ENCODE results near the gene BMP3.
"Not testable (repeated sequence)": the region's sequence is repeated elsewhere in the genome, so short reads cannot be mapped to it uniquely, and the experiment has no call there.

BMP3 gene, protein sequence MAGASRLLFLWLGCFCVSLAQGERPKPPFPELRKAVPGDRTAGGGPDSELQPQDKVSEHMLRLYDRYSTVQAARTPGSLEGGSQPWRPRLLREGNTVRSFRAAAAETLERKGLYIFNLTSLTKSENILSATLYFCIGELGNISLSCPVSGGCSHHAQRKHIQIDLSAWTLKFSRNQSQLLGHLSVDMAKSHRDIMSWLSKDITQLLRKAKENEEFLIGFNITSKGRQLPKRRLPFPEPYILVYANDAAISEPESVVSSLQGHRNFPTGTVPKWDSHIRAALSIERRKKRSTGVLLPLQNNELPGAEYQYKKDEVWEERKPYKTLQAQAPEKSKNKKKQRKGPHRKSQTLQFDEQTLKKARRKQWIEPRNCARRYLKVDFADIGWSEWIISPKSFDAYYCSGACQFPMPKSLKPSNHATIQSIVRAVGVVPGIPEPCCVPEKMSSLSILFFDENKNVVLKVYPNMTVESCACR

DNA sequence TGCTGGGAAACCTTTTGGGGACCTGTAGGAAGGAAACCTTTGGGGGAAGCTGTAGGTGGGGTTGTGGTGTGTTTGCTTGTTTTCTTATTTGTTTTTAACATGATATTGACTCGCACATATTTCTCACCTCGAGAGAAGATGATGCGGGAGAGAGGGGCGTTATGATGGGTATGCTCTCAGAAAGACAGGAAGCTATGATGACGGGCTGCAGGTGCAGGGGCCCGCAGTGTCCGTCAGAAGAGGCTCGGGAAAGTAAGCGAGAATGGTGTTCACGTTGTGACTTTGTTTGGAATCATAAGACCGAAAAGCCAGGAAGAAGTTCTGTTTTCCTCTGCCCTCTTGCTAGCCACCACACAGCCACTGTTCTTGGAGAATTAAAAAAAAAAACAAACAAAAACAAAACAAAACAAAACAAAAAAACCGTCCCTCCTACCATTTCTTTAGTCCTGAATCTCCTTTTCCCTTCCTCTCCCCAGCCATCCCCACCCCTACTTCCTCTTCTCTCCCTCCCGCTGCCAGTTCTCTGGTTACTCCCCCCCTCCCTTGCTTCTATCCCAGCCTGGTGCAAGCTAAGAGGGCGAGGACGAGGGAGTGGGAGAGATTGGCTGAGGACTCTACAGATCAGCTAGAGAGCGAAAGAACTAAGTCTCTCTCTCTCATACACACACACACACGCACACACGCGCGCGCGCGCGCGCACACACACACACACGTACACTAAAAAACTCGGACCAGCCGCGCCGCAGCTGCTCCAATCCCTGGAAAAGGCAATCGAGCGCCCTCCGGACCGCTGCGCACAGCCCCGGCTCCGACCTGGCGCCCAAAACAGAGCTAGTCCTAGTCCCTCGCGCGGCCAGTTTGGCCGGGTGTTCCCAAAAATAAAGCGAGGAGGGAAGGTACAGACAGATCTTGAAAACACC, at the start of gene BMP3:
Gene BMP3, plus strand, starts transcription at position 648 of the 920 bp plus-strand sequence. CDS start 577 bp downstream, outside the sequence.
- DNase-seq (ENCODE audit: low read depth), result peak; percentile 7

DNA sequence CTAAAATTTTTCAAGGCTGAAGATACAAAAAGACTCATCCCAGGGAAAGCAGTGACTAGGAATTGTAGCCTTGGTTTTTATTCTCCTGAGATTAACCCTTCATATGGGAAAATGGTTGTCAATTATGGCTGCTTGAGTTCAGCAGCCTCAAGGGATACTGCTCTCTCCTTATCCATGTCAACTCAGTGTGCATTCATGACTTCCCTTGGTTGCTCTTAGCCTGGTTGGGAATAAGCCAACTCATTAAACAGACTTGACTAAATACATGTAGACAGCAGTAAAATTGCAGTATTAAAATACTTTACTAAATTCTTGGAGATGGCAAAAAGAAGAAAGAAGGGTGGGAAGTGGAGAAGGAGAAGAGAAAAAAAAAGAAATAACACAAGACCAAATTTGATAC, 44.5 kb upstream of the BMP3 start:
- DNase-seq (ENCODE audit: low read depth), result no peak

DNA sequence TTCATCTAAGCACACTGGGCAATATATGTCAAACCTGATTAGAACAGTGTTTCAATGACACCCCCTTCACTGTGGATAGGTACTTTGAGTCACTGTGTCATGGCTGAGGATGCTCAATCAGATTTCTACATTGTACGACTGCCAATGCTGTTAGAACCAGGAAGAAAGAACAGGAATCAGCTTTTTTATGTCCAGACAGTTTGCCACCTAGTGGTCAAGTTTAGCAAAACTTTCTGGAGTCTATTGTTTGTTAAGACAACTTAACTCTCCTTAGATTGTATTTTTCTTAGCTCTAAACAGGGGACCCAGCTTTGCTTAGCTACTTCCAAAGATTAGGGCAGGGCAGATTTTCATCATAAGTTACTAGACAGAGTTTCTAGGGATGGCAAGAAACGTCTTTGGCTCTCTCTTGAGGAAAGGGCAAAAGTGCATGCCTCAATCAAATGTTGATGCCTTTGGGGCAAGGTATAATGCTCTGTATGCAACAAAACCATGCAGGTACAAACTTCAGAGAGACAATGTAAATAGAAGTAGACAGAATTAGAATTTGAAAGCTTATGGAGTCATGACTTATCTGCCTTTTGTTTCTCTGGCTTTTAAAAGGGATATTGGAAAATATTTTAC, 40.5 kb upstream of the BMP3 start:
- DNase-seq (ENCODE audit: low read depth), result peak; percentile 62

DNA sequence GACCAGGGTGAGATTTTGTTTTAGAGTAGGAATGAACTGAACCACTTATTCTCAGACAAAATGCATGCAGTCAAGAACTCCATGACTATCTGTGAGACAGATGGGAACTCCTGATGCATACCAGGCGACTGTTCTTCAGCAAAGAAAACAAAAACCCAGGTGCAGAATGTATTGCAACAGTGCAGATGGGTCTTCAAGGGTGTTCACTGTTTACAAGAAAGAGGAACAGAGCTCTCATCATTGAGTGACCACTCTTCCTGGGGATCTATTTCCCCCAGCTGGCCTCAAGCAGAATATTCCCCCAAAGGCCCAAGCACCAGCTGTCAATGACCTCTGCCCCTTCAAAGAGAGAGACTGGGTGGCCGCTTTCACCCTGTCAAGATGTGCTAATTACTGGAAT, 39.7 kb upstream of the BMP3 start:
- DNase-seq (ENCODE audit: low read depth), result no peak

DNA sequence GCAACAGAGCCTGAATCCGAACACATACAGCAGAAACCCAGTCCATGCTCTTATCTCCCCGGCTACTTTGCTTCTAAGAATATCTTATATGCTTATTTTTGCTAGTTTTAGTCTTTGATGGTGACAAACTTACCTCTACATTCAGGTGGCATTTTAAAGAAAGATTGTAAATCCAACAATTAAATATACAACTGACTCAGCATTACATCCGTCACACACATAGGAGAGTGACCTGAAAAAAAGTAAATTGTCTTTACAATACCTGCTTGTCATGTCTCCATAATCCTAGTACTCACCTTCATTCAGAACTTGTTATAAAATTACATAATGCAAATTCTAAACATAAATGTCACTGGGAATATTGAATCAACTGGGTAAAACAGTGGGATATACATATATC, 30.6 kb upstream of the BMP3 start:
- no peak for DNase-seq (ENCODE audit: low read depth)

DNA sequence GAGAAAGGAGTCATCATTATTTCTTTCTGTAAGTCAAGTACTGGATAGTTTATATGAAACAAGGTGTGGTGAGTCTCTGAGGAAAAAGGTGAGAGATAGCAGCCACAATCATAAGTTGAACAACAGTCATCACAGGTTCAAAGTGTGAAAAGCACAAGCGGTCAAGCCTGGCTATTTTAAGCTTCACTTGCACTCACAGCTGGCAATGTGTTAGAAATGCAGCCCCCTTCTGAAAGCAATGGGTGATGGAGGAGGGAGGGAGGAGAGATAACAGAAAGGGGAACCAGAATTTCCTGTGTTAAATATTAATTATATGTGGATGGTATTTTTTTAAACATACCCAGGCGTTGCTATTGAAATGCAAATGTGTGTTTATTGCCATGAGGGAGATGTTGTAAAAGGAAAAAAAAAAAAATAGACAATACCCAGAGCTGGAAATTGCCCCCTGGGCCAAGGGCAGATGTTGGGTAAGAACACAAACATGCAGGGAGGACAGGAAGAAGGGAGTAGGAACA, 26.9 kb upstream of the BMP3 start:
- DNase-seq (ENCODE audit: low read depth), result no peak

DNA sequence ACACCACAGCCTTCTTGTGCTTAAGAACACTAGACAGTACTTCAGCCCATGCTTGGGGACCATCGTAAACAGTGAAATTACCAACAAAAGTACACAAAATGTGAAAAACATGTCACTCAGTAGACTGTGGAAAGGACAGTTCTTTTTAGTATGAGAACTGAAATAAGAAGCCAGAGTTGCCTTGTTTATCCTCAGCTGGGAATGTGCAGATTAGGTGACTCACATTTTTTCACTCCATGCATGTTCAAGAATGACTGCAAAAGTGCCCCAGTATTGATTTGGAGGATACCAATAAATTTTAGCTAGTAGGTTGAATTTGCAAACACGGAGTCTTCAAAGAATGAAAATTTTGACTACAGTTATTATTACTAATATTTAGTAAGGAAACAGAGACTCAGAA, 23.1 kb upstream of the BMP3 start:
- no peak for DNase-seq (ENCODE audit: low read depth)

DNA sequence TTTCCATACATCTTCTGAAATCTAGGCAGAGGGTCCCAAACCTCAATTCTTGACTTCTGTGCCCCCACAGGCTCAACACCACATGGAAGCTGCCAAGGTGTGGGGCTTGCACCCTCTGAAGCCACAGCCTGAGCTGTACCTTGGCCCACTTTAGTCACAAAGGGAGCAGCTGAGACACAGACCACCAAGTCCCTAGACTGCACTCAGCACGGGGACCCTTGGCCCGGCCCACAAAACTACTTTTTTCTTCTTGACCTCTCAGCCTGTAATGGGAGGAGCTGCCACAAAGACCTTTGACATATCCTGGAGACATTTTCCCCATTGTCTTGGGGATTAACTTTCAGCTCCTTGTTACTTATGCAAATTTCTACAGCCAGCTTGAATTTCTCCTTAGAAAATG, 13.9 kb upstream of the BMP3 start:
- not testable (repeated sequence) for DNase-seq (ENCODE audit: low read depth)

DNA sequence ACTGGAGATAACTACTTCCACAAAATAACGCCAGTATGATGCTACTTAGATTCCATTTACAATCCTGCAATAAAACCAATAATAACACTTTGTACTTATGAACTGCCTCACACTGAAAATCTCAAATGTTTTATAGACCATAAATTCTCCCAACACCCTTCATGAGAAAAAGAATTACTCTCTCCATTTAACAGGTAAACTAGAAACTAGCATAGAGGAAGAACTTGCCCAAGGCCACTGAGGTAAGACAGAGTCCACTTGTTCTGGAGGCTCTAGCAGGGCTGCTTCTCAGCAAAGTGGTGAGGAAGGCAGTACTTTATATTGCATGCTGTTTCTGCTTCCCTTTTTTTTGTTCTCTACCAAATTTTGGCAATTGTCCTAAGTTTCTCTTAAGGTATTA, 11.5 kb upstream of the BMP3 start:
- DNase-seq (ENCODE audit: low read depth), result no peak

DNA sequence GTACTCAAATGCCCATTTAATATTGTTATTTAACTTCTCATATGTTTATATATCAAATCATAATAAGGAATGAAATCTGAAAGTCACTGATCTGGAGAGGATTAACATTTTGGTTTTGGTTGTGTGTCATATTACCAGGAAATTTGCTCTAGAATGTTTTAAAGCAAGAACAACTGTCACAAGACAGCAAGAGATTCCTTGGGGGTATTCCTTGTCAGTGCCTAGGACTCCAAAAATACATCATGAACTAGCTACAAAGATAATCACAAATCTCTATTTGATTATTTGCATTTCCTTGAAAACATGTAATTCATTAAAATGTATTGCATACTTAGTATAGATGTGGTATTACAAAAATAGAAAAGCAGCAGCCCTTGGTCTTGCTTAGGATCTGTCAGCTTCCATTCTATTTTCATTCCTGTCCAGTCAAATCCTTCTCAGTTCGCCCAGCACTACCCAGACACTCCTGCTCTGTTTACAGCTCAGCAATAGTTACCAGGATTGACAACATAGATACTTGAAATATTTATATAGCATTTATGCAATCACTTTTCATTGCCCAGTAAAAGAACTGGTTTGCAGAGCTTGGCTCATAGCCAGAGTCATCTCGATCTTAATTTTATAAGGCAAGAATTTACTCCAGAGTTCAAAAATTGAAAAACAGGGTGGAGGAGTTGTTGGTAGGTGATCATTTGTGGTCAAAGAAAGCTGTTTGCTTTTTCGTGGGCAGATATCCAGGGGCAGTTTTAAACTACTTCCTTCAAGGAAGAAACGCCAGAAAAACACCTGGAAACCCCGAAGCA, 9.2 kb upstream of the BMP3 start:
- no peak for DNase-seq (ENCODE audit: low read depth)

DNA sequence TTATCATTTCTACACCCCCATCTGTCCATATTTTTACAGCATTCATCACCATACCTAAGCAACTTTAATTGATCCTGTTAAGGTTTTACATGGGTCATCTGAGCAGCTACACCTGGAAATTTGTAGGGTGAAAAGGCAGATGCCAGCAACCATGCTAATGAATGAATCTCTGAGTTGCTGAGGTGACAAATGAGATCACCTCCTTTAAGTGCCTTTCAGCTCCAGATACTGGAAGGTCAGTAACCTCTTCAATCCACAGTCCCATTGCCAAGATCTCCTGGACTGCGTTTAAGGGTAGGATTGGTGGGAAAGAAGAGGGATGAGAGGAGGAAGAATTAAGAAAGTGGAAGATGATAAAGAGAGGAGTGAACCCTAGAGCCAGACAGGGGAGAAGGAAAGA, 8.5 kb upstream of the BMP3 start:
- DNase-seq (ENCODE audit: low read depth), result no peak

DNA sequence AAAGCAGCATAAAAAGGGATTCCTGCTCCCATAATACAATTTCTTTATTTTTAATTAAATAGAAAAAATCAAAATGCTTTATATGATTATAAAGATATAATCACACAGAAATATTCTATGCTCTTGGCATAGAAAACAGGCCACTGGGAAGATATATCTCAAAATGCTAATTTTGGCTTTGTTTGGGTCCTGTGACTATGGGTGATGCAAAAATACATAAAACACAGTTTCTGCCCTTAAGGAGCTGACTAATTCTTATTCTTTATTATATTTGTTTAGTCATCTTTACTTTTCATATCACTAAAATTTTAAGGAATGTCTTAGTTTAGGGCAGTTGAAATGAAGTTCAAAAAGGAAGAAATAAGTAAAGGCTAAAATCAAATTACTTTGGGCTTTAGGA, 7.0 kb upstream of the BMP3 start:
- DNase-seq (ENCODE audit: low read depth), result no peak

DNA sequence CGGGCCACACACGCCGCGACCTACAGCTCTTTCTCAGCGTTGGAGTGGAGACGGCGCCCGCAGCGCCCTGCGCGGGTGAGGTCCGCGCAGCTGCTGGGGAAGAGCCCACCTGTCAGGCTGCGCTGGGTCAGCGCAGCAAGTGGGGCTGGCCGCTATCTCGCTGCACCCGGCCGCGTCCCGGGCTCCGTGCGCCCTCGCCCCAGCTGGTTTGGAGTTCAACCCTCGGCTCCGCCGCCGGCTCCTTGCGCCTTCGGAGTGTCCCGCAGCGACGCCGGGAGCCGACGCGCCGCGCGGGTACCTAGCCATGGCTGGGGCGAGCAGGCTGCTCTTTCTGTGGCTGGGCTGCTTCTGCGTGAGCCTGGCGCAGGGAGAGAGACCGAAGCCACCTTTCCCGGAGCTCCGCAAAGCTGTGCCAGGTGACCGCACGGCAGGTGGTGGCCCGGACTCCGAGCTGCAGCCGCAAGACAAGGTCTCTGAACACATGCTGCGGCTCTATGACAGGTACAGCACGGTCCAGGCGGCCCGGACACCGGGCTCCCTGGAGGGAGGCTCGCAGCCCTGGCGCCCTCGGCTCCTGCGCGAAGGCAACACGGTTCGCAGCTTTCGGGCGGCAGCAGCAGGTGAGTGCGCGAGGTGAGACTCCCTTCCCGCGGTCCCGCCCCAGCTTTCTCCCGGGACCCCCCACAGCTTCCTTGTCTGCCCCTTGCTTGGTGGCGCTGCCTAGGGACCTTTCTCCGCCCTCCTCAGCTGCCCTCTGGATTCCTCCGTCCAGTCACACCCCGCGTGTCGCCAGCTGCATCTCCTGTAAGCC, 678 bp downstream of the BMP3 start:
- DNase-seq (ENCODE audit: low read depth), result no peak

DNA sequence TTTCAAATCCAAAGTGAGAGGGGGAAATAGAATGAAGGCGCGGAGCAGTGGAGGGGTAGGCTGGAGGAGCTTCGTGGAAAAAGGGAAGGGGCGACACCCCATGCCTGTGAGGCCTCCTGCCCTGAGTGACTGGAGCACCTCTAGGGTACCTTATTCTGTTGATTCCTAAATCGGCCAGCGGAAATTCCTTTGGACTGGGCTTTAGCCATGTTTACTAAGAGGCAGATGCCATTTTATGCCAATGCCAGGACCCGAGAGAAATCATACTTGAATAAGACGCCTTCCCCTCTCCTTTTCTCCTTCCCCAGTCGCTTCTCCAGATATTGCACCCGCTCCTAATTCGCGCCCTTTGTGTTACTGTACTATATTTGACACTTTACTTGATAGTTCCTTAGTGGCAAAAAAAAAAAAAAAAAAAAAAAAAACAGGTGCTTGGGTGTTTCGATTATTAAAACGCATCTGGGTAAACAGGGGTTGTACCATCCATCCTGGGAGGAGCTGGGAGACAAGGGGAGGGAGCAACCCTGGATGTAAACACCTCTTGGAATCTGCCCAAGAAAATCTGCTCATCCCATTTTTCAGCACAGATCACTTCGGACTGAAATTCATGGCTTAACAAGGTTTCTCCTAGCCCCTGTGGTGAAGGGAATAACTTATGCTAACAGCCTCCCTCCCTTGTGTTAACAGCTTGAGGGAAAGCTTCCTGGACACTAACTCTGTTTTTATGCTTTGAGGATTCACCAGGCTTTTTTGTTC, 1.5 kb downstream of the BMP3 start:
- DNase-seq (ENCODE audit: low read depth), result no peak

DNA sequence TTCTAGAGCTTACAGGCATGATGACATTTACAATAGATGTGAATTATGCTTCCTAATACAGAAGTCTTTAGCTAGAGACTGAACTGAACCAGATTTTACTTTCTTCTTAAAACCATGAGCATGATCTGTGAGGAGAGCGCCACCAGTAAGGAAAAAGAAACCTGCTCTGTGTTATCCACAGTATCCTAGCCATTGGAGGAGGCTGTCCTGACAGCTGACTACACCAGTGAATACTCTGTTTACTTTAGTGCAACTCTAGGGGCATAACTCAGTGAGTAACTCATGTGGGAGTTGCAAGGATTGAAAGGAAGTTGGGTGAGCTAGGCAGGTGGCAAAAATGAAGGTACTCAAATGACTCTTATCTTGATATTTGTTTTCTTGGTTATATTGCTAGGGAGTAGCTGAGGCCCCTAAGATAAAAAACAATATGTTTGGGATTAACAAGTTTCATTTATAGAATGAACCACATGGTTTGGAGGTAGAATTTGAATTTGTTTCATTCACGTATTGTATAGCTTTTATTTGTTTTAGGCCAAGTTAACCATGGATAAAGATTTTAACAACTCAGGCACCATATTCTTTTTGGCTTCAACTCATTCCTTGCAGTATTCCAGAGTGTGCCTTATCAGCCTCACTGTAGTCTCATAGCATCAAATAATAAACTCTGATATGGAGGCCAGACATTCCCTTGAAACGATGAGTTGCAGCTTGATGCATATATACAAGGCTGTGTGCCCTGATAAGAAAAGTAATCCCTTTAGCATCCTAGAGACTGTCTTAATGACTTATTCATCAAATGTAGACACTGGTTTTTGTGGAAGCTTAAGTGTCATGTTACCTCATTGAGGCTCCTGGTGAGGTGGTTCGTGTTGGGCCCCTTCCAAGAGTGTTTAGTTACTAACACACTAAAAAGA, 2.5 kb downstream of the BMP3 start:
- no peak for DNase-seq (ENCODE audit: low read depth)

DNA sequence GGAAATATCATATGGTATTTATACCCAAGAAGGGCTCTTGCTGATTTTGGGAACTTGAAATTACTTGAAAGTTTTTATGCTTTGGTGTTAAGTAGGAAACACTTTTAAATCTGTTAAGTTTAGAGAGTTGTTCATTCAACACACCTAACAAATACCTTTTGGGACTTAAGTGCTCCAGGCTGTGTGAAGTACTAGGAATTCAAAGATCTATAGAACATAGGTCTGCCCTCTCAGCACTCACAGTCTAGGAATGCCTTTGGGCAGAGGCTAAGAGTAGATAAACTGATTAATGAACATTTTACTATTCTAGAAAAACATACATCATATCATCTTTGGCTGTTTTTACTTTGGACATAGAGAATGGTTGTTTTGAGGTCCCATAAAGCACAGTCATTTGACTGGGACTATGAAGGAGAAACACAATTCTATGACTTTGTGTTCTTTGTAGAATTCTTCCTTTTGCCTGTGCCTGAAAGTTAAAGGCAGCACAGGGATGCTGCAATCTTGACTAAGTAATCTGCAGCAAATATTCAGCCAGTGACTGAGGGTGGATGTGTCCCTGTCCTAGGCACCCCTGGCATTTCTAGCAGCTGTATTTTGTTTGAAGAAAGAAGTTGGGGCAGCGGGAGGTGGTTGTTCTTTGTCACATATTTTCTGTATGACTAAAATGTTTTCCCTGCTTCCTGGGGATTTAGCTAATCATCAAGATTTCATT, 8.3 kb downstream of the BMP3 start:
- DNase-seq (ENCODE audit: low read depth), result no peak

DNA sequence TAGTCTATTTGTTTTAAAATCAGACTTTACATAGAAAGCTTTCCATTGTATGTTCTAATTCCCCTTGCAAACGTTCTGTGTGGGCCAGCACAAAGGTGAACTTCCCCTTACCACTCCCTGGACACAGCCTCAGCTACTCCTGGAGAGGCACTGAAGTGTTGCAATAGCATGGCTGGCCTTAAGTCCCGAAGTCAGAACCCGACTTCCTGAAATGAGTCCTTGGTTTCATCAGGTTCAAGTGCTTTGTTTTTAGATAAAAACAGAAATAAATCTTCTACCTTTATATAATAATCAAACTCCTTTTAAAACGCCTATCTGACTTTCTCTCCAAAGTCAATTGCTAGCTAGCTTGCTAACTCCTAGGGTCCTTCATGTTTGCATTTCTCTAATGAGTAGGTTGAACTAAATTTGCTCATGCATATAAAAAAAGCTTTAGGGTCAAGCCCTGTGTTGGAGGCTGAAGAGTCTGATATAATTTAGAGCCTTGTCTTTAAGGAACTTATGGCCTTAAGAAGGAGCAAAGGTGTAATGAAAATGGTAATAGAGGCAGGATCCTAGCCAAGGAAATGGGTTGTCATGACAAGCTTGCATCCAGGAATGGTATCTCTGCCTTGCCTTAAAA, 9.0 kb downstream of the BMP3 start:
- DNase-seq (ENCODE audit: low read depth), result no peak
